Activated naive CD8-positive, alpha-beta T cell treated with anti-CD3 and anti-CD28 coated beads, Interleukin-2, amount 50 U/mL, for 24 hours (primary cell): ENCODE results near the gene GLRX5.
A peak's percentile ranks its signal among the peaks of the same experiment; 100 is the strongest.

Experiments used
- ATAC-seq: fragments of 150-1000 bp; cut with Tn5 transposase; one replicate; pipeline ENCODE4 v1.10.0; 2021
- DNase-seq: peaks from one replicate; pipeline ENCODE4 v3.0.0; 2021
- H3K27ac Mint-ChIP-seq: one replicate; pipeline ENCODE4 v1.8.0; 2021; ENCODE audit warnings: mild to moderate bottlenecking, mixed read lengths
- H3K27me3 Mint-ChIP-seq: one replicate; pipeline ENCODE4 v1.8.0; 2021; ENCODE audit warnings: mixed read lengths
- H3K36me3 Mint-ChIP-seq: one replicate; pipeline ENCODE4 v1.8.0; 2021; ENCODE audit warnings: low read depth, mixed read lengths
- H3K4me1 Mint-ChIP-seq: one replicate; pipeline ENCODE4 v1.8.0; 2021; ENCODE audit warnings: mixed read lengths
- H3K4me3 Mint-ChIP-seq: one replicate; pipeline ENCODE4 v1.8.0; 2021; ENCODE audit warnings: mild to moderate bottlenecking, moderate library complexity, mixed read lengths
- H3K9me3 Mint-ChIP-seq: one replicate; pipeline ENCODE4 v1.8.0; 2021; ENCODE audit warnings: mixed read lengths

Gene GLRX5

GRCh38 chr14:95495076-95495475, 39.8 kb upstream of the GLRX5 start:
- no peak for DNase-seq
- Mint-ChIP-seq H3K4me1 (peaks cover 58% of the 10 kb centered on the region), H3K27ac (peak overlapping the region; percentile 88), H3K36me3 (peaks cover 19% of the 10 kb centered on the region), H3K27me3 (no peaks in the 10 kb centered on the region), H3K9me3 (peaks cover 6% of the 10 kb centered on the region), H3K4me3 (peak overlapping the region; percentile 37)
- ATAC-seq, result no peak

DNA sequence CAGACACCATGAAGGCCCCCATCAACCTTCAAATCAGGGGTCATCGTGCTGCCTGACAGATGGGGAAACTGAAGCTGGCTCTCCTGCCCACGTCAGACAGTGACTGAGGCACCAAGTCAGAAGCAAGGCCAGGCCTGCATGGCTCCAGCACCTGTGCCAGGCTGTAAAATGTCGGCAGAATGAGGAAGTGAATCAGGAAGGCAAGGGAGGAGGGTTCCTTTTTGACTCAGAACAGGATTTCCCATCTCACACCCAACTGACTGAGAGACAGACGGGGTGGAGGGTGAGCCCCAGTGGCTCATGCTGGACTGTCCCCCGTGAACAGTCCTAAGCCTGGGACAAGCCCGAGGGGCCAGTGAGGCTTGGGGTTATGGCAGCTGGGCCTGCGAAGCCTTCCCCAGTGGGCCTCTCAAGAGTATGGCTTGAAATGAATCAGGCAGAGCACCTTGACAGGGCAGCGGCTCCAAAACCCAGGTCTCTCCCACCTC, 39.3 kb upstream of the GLRX5 start:
- ATAC-seq (peak; percentile 58), DNase-seq (no peak)
- peaks cover 59% of the 10 kb centered on the region for H3K4me1 Mint-ChIP-seq
- peak overlapping the region; percentile 37 for H3K4me3 Mint-ChIP-seq
- H3K27me3 Mint-ChIP-seq, result no peaks in the 10 kb centered on the region
- peaks cover 20% of the 10 kb centered on the region for H3K36me3 Mint-ChIP-seq
- peaks cover 6% of the 10 kb centered on the region for H3K9me3 Mint-ChIP-seq
- H3K27ac Mint-ChIP-seq, result peak overlapping the region; percentile 88

- DNase-seq (no peak), ATAC-seq (peak; percentile 49)
- Mint-ChIP-seq H3K4me3 (no peak overlapping the region), H3K36me3 (peaks cover 26% of the 10 kb centered on the region), H3K27me3 (no peaks in the 10 kb centered on the region), H3K4me1 (peaks cover 61% of the 10 kb centered on the region), H3K9me3 (peaks cover 6% of the 10 kb centered on the region), H3K27ac (peak overlapping the region; percentile 88)
These were observed 38.7 kb upstream of the GLRX5 start for GRCh38 chr14:95496111-95496681.

GRCh38 chr14:95496690-95497259, 38.1 kb upstream of the GLRX5 start:
- Mint-ChIP-seq H3K4me1 (peaks cover 61% of the 10 kb centered on the region), H3K4me3 (no peak overlapping the region)

GRCh38 chr14:95497561-95498011, 37.3 kb upstream of the GLRX5 start:
- Mint-ChIP-seq H3K27ac (no peak overlapping the region), H3K27me3 (no peaks in the 10 kb centered on the region), H3K4me1 (peaks cover 64% of the 10 kb centered on the region), H3K36me3 (peaks cover 21% of the 10 kb centered on the region), H3K9me3 (no peaks in the 10 kb centered on the region), H3K4me3 (no peak overlapping the region)
- no peak for DNase-seq
- ATAC-seq, result no peak

More at GRCh38 chr14:95496690-95497259, 38.1 kb upstream of the GLRX5 start:
- Mint-ChIP-seq H3K36me3 (peaks cover 29% of the 10 kb centered on the region), H3K9me3 (peaks cover 6% of the 10 kb centered on the region), H3K27ac (peak overlapping the region; percentile 88), H3K27me3 (no peaks in the 10 kb centered on the region)
- DNase-seq, result no peak
- ATAC-seq, result no peak

DNA sequence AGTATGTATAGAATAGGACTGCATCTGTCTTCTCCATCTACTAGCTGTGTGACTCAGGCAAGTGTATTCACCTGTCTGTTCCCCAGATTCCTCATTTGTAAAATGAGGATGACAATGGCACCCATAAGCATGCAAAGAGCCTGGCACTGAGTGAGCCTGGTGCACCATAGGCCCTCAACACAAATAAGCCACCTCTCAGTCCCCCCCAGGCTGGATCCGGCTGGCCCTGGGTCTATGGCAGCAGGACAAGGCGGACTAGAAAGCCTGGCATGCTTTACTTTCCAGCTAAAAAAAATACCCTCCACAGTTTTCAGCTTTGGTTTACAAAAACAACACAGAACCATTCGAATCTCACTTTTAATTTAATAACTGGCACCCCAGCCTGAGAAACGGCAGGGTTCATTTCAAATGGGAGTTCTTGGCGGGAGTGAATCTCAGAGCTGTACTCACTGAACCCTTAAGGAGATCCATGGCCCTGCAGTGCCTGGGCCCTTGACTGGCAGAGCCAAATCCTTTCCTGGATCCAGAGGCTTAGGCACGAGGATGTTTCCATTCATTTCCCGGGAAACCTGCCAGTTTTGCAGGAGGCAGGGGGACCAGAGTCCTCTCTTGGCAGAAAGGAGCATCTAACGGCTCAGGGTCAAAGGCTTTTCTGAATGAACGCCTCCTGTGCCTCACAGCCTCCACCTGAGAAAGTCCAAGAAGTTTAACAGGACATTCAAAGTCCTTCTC, 36.1 kb upstream of the GLRX5 start:
- Mint-ChIP-seq H3K4me1 (peaks cover 74% of the 10 kb centered on the region), H3K27ac (peak overlapping the region; percentile 83), H3K36me3 (peaks cover 23% of the 10 kb centered on the region), H3K9me3 (no peaks in the 10 kb centered on the region), H3K27me3 (no peaks in the 10 kb centered on the region), H3K4me3 (no peak overlapping the region)
- DNase-seq, result no peak
- no peak for ATAC-seq

DNA sequence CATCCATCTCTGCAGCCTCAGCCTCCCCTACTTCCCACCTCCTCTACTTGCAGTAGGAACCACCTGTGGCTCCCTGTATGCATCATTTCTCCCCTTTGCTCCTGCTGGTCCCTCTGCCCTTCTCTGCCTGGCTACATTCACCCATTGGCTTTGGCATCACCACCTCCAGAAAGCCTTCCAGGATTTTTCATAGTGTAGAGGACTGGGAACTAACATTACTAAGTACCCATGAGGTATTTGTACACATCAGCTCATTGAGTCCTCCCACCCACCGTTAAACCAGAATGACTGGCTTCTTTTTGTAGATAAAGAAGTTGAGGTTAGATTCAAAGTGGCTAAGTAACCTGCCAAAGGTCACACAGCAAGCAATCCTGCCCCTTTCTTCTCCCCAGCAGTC, 35.5 kb upstream of the GLRX5 start:
- Mint-ChIP-seq H3K4me3 (no peak overlapping the region), H3K27me3 (no peaks in the 10 kb centered on the region), H3K36me3 (peaks cover 22% of the 10 kb centered on the region), H3K9me3 (no peaks in the 10 kb centered on the region), H3K4me1 (peaks cover 76% of the 10 kb centered on the region), H3K27ac (peak overlapping the region; percentile 83)
- peak; percentile 60 for ATAC-seq
- no peak for DNase-seq

DNA sequence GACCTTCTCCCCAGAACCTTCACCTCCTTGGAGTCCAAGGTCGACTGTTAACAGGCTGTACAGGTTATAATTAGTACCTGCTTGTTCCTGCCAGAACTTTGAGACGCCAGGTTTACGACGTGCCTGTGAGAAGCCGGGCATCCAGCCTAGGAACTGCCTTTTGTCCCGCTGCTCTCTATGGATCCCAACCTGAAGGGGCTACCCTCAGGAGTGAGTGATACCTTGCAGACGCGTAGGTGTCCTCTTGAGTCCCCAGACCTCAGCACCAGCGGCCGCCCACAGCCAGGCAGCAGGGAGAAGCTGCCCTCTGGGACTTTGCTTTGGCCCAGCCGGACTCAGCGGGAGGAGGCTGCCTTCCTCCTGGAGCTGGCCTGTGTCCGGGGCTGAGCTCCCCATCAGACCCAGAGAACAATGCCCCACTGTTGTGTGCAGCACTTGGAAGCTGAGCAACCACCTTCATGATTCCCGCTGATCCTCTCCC, 34.6 kb upstream of the GLRX5 start:
- Mint-ChIP-seq H3K4me1 (peaks cover 77% of the 10 kb centered on the region), H3K27ac (no peak overlapping the region), H3K36me3 (peaks cover 21% of the 10 kb centered on the region), H3K4me3 (no peak overlapping the region), H3K27me3 (no peaks in the 10 kb centered on the region), H3K9me3 (no peaks in the 10 kb centered on the region)
- no peak for DNase-seq
- no peak for ATAC-seq

- no peak for DNase-seq
- Mint-ChIP-seq H3K27ac (peak overlapping the region; percentile 33), H3K4me3 (no peak overlapping the region), H3K4me1 (peaks cover 76% of the 10 kb centered on the region), H3K9me3 (no peaks in the 10 kb centered on the region), H3K36me3 (peaks cover 21% of the 10 kb centered on the region), H3K27me3 (no peaks in the 10 kb centered on the region)
- ATAC-seq, result no peak
These were observed 34.0 kb upstream of the GLRX5 start for GRCh38 chr14:95500772-95501401.

DNA sequence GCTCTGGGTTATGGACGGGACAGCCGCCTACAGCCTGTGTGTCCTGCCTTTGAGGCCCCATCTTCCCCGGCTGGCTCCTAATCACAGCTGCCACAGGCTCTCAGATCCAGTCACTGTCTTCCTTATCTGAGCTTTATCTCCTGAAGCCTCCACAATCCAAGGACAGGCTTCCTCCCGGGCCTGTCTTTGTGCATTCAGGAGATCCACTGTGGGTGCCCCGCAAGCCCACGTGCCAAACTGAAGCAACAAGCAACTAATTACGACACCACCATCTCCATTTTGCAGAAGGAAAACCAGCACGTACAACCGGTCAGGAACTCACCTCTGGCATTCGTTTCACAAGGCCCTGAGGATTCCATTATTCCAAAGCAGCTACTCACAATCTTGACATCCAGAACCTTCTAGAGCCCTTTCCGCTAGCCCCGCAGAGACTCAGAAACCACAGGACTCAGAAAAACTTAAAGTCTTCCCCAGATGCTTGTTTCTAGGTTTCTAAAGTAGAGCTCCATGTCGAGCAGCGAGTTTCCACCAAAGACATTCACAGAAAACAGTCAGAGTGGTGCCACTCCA, 32.4 kb upstream of the GLRX5 start:
- H3K4me1 Mint-ChIP-seq, result peaks cover 78% of the 10 kb centered on the region
- no peak for ATAC-seq
- no peaks in the 10 kb centered on the region for H3K27me3 Mint-ChIP-seq
- DNase-seq, result no peak
- no peak overlapping the region for H3K27ac Mint-ChIP-seq
- peaks cover 29% of the 10 kb centered on the region for H3K36me3 Mint-ChIP-seq
- no peaks in the 10 kb centered on the region for H3K9me3 Mint-ChIP-seq
- H3K4me3 Mint-ChIP-seq, result no peak overlapping the region

- DNase-seq (no peak), ATAC-seq (no peak)
- Mint-ChIP-seq H3K4me3 (no peak overlapping the region), H3K36me3 (peaks cover 29% of the 10 kb centered on the region), H3K4me1 (peaks cover 85% of the 10 kb centered on the region), H3K9me3 (no peaks in the 10 kb centered on the region), H3K27ac (no peak overlapping the region), H3K27me3 (no peaks in the 10 kb centered on the region)
These were observed 31.3 kb upstream of the GLRX5 start for GRCh38 chr14:95503365-95504134.

- H3K27me3 Mint-ChIP-seq, result no peaks in the 10 kb centered on the region
- peak overlapping the region; percentile 70 for H3K27ac Mint-ChIP-seq
- peaks cover 82% of the 10 kb centered on the region for H3K4me1 Mint-ChIP-seq
- DNase-seq, result peak; percentile 52
- no peaks in the 10 kb centered on the region for H3K9me3 Mint-ChIP-seq
- ATAC-seq, result peak; percentile 91
- H3K4me3 Mint-ChIP-seq, result peak overlapping the region; percentile 47
- peaks cover 27% of the 10 kb centered on the region for H3K36me3 Mint-ChIP-seq
These were observed 30.5 kb upstream of the GLRX5 start for GRCh38 chr14:95504135-95505029.

- Mint-ChIP-seq H3K36me3 (peaks cover 28% of the 10 kb centered on the region), H3K4me3 (no peak overlapping the region), H3K4me1 (peaks cover 84% of the 10 kb centered on the region), H3K9me3 (no peaks in the 10 kb centered on the region), H3K27ac (peak overlapping the region; percentile 70), H3K27me3 (no peaks in the 10 kb centered on the region)
- DNase-seq (no peak), ATAC-seq (no peak)
These were observed 29.7 kb upstream of the GLRX5 start for GRCh38 chr14:95505030-95505589.
